GM13976 (cell line): ENCODE measurements around the gene LCP2.

Source experiments
- DNase-seq: peaks from one replicate; pipeline ENCODE4 v3.0.0; 2012; ENCODE audit warnings: low spot score
- CTCF ChIP-seq: IDR thresholded peaks from 2 replicates; pipeline ENCODE4 v1.5.1; 2012; ENCODE audit warnings: borderline replicate concordance, mild to moderate bottlenecking; ENCODE audit not compliant: insufficient read depth; ENCODE audit errors: extremely low read depth, missing control alignments, control extremely low read depth
- in situ Hi-C: fragments of 300-500 bp; cut with MboI; formaldehyde crosslinking; loops from one replicate; pipeline ENCODE4 v1.12.0; 2022; ENCODE audit warnings: low sequenced_read_pairs, mixed read lengths, inconsistent platforms; ENCODE audit not compliant: unreplicated experiment

The LCP2 gene

GRCh38 chr5:170319301-170319700 lies 21.7 kb upstream of the LCP2 start:
- DNase-seq: no peak
- in situ Hi-C loops: no loop called here
- no peak for TF ChIP-seq CTCF

- TF ChIP-seq CTCF: no peak
- in situ Hi-C loops: no loop called here
- DNase-seq: no peak
Observed at GRCh38 chr5:170317499-170317898, 19.9 kb upstream of the LCP2 start.

- in situ Hi-C loops: no loop called here
- DNase-seq: no peak
- no peak for TF ChIP-seq CTCF
Observed at GRCh38 chr5:170316937-170317336, 19.4 kb upstream of the LCP2 start.

- in situ Hi-C loops: no loop called here
- no peak for TF ChIP-seq CTCF
- DNase-seq: no peak
Observed at GRCh38 chr5:170315154-170315553, 17.6 kb upstream of the LCP2 start.

- no peak for TF ChIP-seq CTCF
- DNase-seq: no peak
- in situ Hi-C loops: no loop called here
Observed at GRCh38 chr5:170314541-170315095, 17.0 kb upstream of the LCP2 start.

GRCh38 chr5:170313816-170314215 lies 16.2 kb upstream of the LCP2 start:
- no peak for DNase-seq
- no peak for TF ChIP-seq CTCF
- in situ Hi-C loops: no loop called here

GRCh38 chr5:170313344-170313743 lies 15.8 kb upstream of the LCP2 start:
- TF ChIP-seq CTCF: no peak
- no peak for DNase-seq
- in situ Hi-C loops: no loop called here
